Measurements from ENCODE around the gene DOCK3.

GRCh38 chr3:51295625-51296024 is 620.9 kb downstream of the DOCK3 start:
- TF ChIP-seq CTCF (IDR thresholded peaks at IDR 0.05) (no peak), CBFB (CRISPR knock-in tag; IDR thresholded peaks at IDR 0.05; ENCODE audit: low read depth) (no peak)

All from WTC11 (cell line).